GM12878 (cell line): ENCODE measurements around the gene RNLS. TPM values are rescaled to one million over a fixed set of nuclear protein-coding genes. Genes with fewer than 3 reads are reported as not detected.
A peak's percentile ranks its signal among the peaks of the same experiment; 100 is the strongest.

Experiments used
- ATAC-seq: fragments of 200-7000 bp; cut with Tn5 transposase; 3 replicates; pipeline ENCODE4 v1.9.1; 2020; ENCODE audit warnings: mild to moderate bottlenecking, moderate library complexity
- BruUV-seq: library from RNA; stranded (reverse); fragments of 400-500 nt; replicated peaks from 2 replicates; lab custom pipeline; 2021; lab: Mats Ljungman, UMichigan
- CTCF ChIA-PET: fragments of 300-600 bp; sonication (Branson Sonifier 250); formaldehyde crosslinking; extraction: SDS; loops from one replicate; lab custom pipeline; 2021; ENCODE audit warnings: inconsistent platforms; lab: Yijun Ruan, JAX
- POLR2A ChIA-PET: fragments of 350-600 bp; formaldehyde crosslinking; extraction: SDS; loops from one replicate; lab custom pipeline; 2021; ENCODE audit warnings: inconsistent platforms; lab: Charles Lee
- RAD21 ChIA-PET: fragments of 300-600 bp; sonication (Branson Sonifier 250); formaldehyde crosslinking; loops from one replicate; lab custom pipeline; 2023; ENCODE audit warnings: antibody characterized with exemption; ENCODE audit not compliant: unreplicated experiment; lab: Charles Lee
- SMC1A ChIA-PET: fragments of 300-600 bp; sonication (Branson Sonifier 250); formaldehyde crosslinking; loops from one replicate; lab custom pipeline; 2023; ENCODE audit not compliant: unreplicated experiment, uncharacterized antibody; lab: Charles Lee
- DNase-seq: peaks from one replicate; pipeline ENCODE4 v3.0.0-alpha.2; 2011; ENCODE audit warnings: low read depth, low spot score
- FAIRE-seq: peaks from 3 replicates; lab custom pipeline; 2011; peaks lifted over from hg19 to GRCh38; lab: Jason Lieb, UNC
- H2AFZ ChIP-seq: 2 replicates; pipeline ENCODE4 v1.6.0; 2011; ENCODE audit warnings: low read depth, low read length, control low read depth; ENCODE audit not compliant: control insufficient read depth
- H3K27ac ChIP-seq: 2 replicates; pipeline ENCODE4 v1.5.1; 2011; ENCODE audit warnings: control low read depth; ENCODE audit not compliant: control insufficient read depth, insufficient read depth
- H3K27me3 ChIP-seq, 2 experiments: replicated peaks in 1 of 2; 2 replicates each; pipeline versions ENCODE4 v1.6.0 to v1.6.1; 2011; ENCODE audit warnings: low read length in 1 of 2; ENCODE audit not compliant: control insufficient read depth in 2 of 2, insufficient read depth in 2 of 2
- H3K36me3 ChIP-seq, 2 experiments: 2 replicates each; pipeline ENCODE4 v1.5.1; 2011; ENCODE audit warnings: low read length in 1 of 2; ENCODE audit not compliant: control insufficient read depth in 2 of 2, insufficient read depth in 2 of 2
- H3K4me1 ChIP-seq: 2 replicates; pipeline ENCODE4 v1.6.1; 2011; ENCODE audit warnings: mild to moderate bottlenecking, low read length, moderate library complexity, mixed read lengths; ENCODE audit not compliant: control insufficient read depth, insufficient read depth
- H3K4me2 ChIP-seq: 2 replicates; pipeline ENCODE4 v1.6.0; 2011; ENCODE audit warnings: control low read depth; ENCODE audit not compliant: control insufficient read depth, insufficient read depth
- H3K4me3 ChIP-seq: fragments of 200-600 bp; sonication (generic); 2 replicates; pipeline ENCODE4 v1.5.1; 2016
- H3K79me2 ChIP-seq: 2 replicates; pipeline ENCODE4 v1.6.0; 2011; ENCODE audit warnings: low read length; ENCODE audit not compliant: control insufficient read depth, insufficient read depth
- H3K9ac ChIP-seq: 2 replicates; pipeline ENCODE4 v1.8.0; 2011; ENCODE audit warnings: low read length, control low read depth, mixed read lengths; ENCODE audit not compliant: control insufficient read depth, insufficient read depth
- H3K9me3 ChIP-seq: replicated peaks from 3 replicates; pipeline ENCODE4 v1.5.1; 2011; ENCODE audit warnings: mild to moderate bottlenecking, low read length; ENCODE audit not compliant: control insufficient read depth, insufficient read depth
- H4K20me1 ChIP-seq: 2 replicates; pipeline ENCODE4 v1.6.0; 2011; ENCODE audit not compliant: control insufficient read depth, insufficient read depth
- BCL11A ChIP-seq: IDR thresholded peaks from 2 replicates; pipeline ENCODE4 v1.6.1; 2011; ENCODE audit warnings: low read depth, low read length
- BHLHE40 ChIP-seq, 2 experiments: fragments of 450-650 bp in 1 of 2; IDR thresholded peaks; 2 replicates each; pipeline ENCODE4 v1.6.1; 2011 to 2017; ENCODE audit warnings: low read depth in 2 of 2, borderline replicate concordance in 1 of 2, improper control_type of control experiment in 1 of 2, low read length in 1 of 2, mild to moderate bottlenecking in 1 of 2
- CREB1 ChIP-seq: IDR thresholded peaks from 2 replicates; pipeline ENCODE4 v1.6.1; 2012; ENCODE audit warnings: low read depth, mild to moderate bottlenecking, inconsistent platforms
- ELK1 ChIP-seq: IDR thresholded peaks from 2 replicates; pipeline ENCODE4 v1.6.1; 2012; ENCODE audit warnings: low read depth, low read length, improper control_type of control experiment
- FOS ChIP-seq: IDR thresholded peaks from 3 replicates; pipeline ENCODE4 v1.6.1; 2011; ENCODE audit warnings: borderline replicate concordance; ENCODE audit not compliant: insufficient read length; ENCODE audit errors: extremely low read depth
- HCFC1 ChIP-seq: fragments of 150-350 bp; IDR thresholded peaks from 2 replicates; pipeline ENCODE4 v1.6.1; 2014; ENCODE audit warnings: low read length
- HDAC2 ChIP-seq: fragments of 200-600 bp; sonication (generic); IDR thresholded peaks from 2 replicates; pipeline ENCODE4 v1.6.1; 2017
- HDAC6 ChIP-seq: fragments of 200-600 bp; sonication (generic); IDR thresholded peaks from one replicate; pipeline ENCODE4 v1.8.0; 2017; ENCODE audit warnings: antibody characterized with exemption; ENCODE audit not compliant: unreplicated experiment
- IKZF2 ChIP-seq, 2 experiments: fragments of 450-650 bp; IDR thresholded peaks; 2 replicates each; pipeline ENCODE4 v1.6.1; 2017; ENCODE audit warnings: mild to moderate bottlenecking in 2 of 2, moderate library complexity in 2 of 2
- JUNB ChIP-seq: IDR thresholded peaks from 2 replicates; pipeline ENCODE4 v1.6.1; 2016; ENCODE audit warnings: antibody characterized with exemption, mild to moderate bottlenecking
- JUND ChIP-seq: IDR thresholded peaks from 2 replicates; pipeline ENCODE4 v1.6.1; 2012; ENCODE audit warnings: low read depth, mild to moderate bottlenecking, low read length, improper control_type of control experiment, moderate library complexity
- KDM1A ChIP-seq: fragments of 200-600 bp; sonication (generic); IDR thresholded peaks from 2 replicates; pipeline ENCODE4 v1.6.1; 2016; ENCODE audit warnings: borderline replicate concordance
- MAX ChIP-seq: IDR thresholded peaks from 2 replicates; pipeline ENCODE4 v1.6.1; 2012; ENCODE audit warnings: low read depth, low read length, improper control_type of control experiment
- MTA3 ChIP-seq: IDR thresholded peaks from 2 replicates; pipeline ENCODE4 v1.6.1; 2012; ENCODE audit warnings: low read length, inconsistent platforms, borderline replicate concordance
- MXI1 ChIP-seq: fragments of 150-350 bp; IDR thresholded peaks from 2 replicates; pipeline ENCODE4 v1.6.1; 2011; ENCODE audit warnings: low read depth, mild to moderate bottlenecking, inconsistent platforms, low read length, improper control_type of control experiment
- NFYA ChIP-seq: IDR thresholded peaks from 2 replicates; pipeline ENCODE4 v1.6.1; 2011; ENCODE audit warnings: low read depth, mild to moderate bottlenecking, low read length, improper control_type of control experiment, borderline replicate concordance
- POLR2AphosphoS2 ChIP-seq: IDR thresholded peaks from 2 replicates; pipeline ENCODE4 v1.6.1; 2011; ENCODE audit warnings: low read depth, mild to moderate bottlenecking, low read length, improper control_type of control experiment, moderate library complexity
- RAD21 ChIP-seq: IDR thresholded peaks from 2 replicates; pipeline ENCODE4 v1.6.1; 2011; ENCODE audit warnings: mild to moderate bottlenecking, low read depth, low read length, moderate library complexity; ENCODE audit not compliant: insufficient read depth
- RAD51 ChIP-seq: fragments of 450-650 bp; IDR thresholded peaks from 2 replicates; pipeline ENCODE4 v1.6.1; 2016; ENCODE audit warnings: moderate library complexity, mild to moderate bottlenecking, inconsistent platforms
- RUNX3 ChIP-seq: IDR thresholded peaks from 2 replicates; pipeline ENCODE4 v1.6.1; 2012; ENCODE audit warnings: low read length, inconsistent platforms
- SMAD5 ChIP-seq: IDR thresholded peaks from 2 replicates; pipeline ENCODE4 v1.6.1; 2016; ENCODE audit warnings: antibody characterized with exemption, low read depth
- SMARCA5 ChIP-seq: fragments of 450-650 bp; IDR thresholded peaks from 2 replicates; pipeline ENCODE4 v1.6.1; 2017; ENCODE audit warnings: mild to moderate bottlenecking
- SP1 ChIP-seq: IDR thresholded peaks from one replicate; pipeline ENCODE4 v1.6.1; 2011; ENCODE audit warnings: low read depth, low read length
- SUPT20H ChIP-seq: IDR thresholded peaks from 2 replicates; pipeline ENCODE4 v1.6.1; 2011; ENCODE audit warnings: low read depth, mild to moderate bottlenecking, low read length, moderate library complexity, borderline replicate concordance; ENCODE audit not compliant: control insufficient read depth
- TCF12 ChIP-seq: IDR thresholded peaks from 2 replicates; pipeline ENCODE4 v1.6.1; 2011; ENCODE audit warnings: low read depth, mild to moderate bottlenecking, low read length
- ZNF622 ChIP-seq: fragments of 450-650 bp; IDR thresholded peaks from 2 replicates; pipeline ENCODE4 v1.6.1; 2017; ENCODE audit warnings: mild to moderate bottlenecking, inconsistent platforms
- WGBS: methylation state at CpG from one replicate; pipeline ENCODE4 v1.1.6; 2016; ENCODE audit warnings: low lambda C conversion rate; ENCODE audit not compliant: insufficient replicate concordance, insufficient coverage; ENCODE audit errors: missing lambda C conversion rate; 5-methylcytosine and 5-hydroxymethylcytosine counted together
- in situ Hi-C: fragments of 300-500 bp; cut with MboI; formaldehyde crosslinking; loops from 9 replicates; pipeline ENCODE4 v1.14.3; 2018; ENCODE audit warnings: mixed read lengths
- intact Hi-C: fragments of 100-400 bp; cut with micrococcal nuclease; formaldehyde crosslinking; loops from one replicate; pipeline ENCODE4 v1.14.2; 2022; ENCODE audit not compliant: unreplicated experiment
- polyA plus RNA-seq, 11 experiments: library from polyadenylated mRNA; depleted of rRNA in 4 of 11; unstranded in 6 of 11; stranded (reverse) in 5 of 11; fragments of >200 nt; fragmentation: Nextera tagmentation in 4 of 11; fragmentation: Illumina TruSeq in 1 of 11; extraction: Ambion mirVana in 4 of 11; extraction: Trizol in 1 of 11; gene quantifications; 1 replicate in 1 of 11; 2 replicates in 10 of 11; pipeline versions ENCODE4 v1.2.1 to v1.2.3, GENCODE V29; 2011 to 2016; ENCODE audit warnings: inconsistent platforms in 2 of 11, missing spikeins in 2 of 11, low read depth in 1 of 11
- total RNA-seq, 4 experiments: library from RNA; depleted of rRNA in 3 of 4; stranded (reverse); fragments of >200 nt in 3 of 4; fragmentation: Illumina TruSeq in 1 of 4; extraction: Trizol in 1 of 4; gene quantifications; 2 replicates each; pipeline versions ENCODE4 v1.2.1 to v1.2.3, GENCODE V29; 2013 to 2021

RNLS gene
- total and polyA plus RNA-seq, 10 of the 15 experiments (the other 5 are each of a cell fraction or from before 2014, with no cell fraction given) = 3.4 to 6.7 (median 4.6) TPM

DNA sequence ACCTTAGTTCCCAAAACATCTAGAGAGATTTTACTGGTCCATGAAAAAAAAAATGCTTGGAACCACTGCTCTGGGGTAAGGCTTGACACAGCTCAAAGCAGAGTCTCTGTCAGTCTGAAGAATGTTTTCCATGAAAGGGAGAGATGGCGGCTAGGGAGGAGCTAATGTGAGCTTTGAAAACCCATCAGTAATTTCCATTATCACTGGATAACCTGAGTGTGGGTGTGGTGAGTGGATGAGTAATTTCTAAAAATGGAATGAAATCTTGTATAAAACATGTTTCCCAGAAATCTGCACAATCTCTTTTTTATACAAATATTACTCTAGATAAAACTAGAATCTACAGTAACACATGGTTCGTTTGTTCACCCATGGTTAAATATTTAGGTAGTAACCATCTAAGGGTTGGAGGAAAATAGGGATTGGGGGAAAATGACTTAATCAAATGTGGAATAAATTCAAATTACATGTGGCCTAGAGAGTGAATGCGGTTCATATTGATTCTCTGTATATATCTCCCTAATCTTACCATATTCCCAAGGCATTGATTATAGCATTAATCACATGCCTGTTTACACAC lies 289.4 kb downstream of the RNLS start (continued):
- TF ChIP-seq RAD21 = no peak
- no peak for TF ChIP-seq SUPT20H
- no peak for TF ChIP-seq JUND
- no peak for TF ChIP-seq MAX
- TF ChIP-seq FOS = no peak
- TF ChIP-seq SP1 = no peak

- FAIRE-seq (no peak), ATAC-seq (peak; percentile 70), DNase-seq (no peak)
- Histone ChIP-seq H3K79me2 (no peaks in the 10 kb centered on the region), H3K4me3 (no peak overlapping the region), H4K20me1 (no peaks in the 10 kb centered on the region), H3K36me3 (no peaks in the 10 kb centered on the region), H3K9me3 (no peaks in the 10 kb centered on the region), H3K27me3 (no peaks in the 10 kb centered on the region), H3K4me2 (no peak overlapping the region), H3K4me1 (peaks cover 15% of the 10 kb centered on the region), H3K9ac (no peak overlapping the region), H2AFZ (no peak overlapping the region), H3K27ac (no peak overlapping the region)
- ChIA-PET SMC1A (interaction anchor here (0.6 to 6.4 kb wide), 22 partner anchors 10 to 849 kb away, joined by 3 to 63 read pairs (median 4); no protein-coding TSS in a partner anchor), RAD21 (interaction anchor here (0.7 to 3.1 kb wide), 7 partner anchors 10 to 96 kb away, joined by 3 to 27 read pairs (median 5); no protein-coding TSS in a partner anchor), CTCF (interaction anchor here (0.8 to 5.8 kb wide), 7 partner anchors 10 to 226 kb away, joined by 3 to 40 read pairs (median 4); no protein-coding TSS in a partner anchor), POLR2A (interaction anchor here (0.6 to 2.4 kb wide), 5 partner anchors 16 to 95 kb away, joined by 3 to 8 read pairs (median 4); no protein-coding TSS in a partner anchor)
- in situ Hi-C loops (no loop called here), intact Hi-C loops (loop anchor here (5.0 kb wide), 1 partner anchor 94 kb away; no protein-coding TSS in a partner anchor)
- BruUV-seq = no TSS peak
- 36% methylated on average over 1 of the region's 1 CpG for WGBS
- TF ChIP-seq BHLHE40 (IDR thresholded peaks at IDR 0.05; ENCODE audit: borderline replicate concordance in 1 of 2, low read depth in 2 of 2, low read length in 1 of 2) (no peak), JUNB (peak; percentile 46; the same call in 1 of the 2 replicates), IKZF2 (IDR thresholded peaks at IDR 0.05) (0 out of 4 replicates have a peak, but pooled peaks of 1 of the 2 experiments have one; percentile 11), SMARCA5 (no peak), TCF12 (no peak), MXI1 (no peak), POLR2AphosphoS2 (no peak), SMAD5 (no peak), ZNF622 (no peak), NFYA (no peak), HDAC6 (no peak), RAD51 (no peak), HCFC1 (no peak), MTA3 (no peak), RUNX3 (peak; percentile 39; the same call in 1 of the 2 replicates), BCL11A (peak; percentile 51; the same call in 1 of the 2 replicates), HDAC2 (no peak), KDM1A (no peak), CREB1 (no peak), ELK1 (no peak)
Measured at GRCh38 chr10:88293073-88293472, 290.0 kb downstream of the RNLS start.
